Stimulated activated CD8-positive, alpha-beta memory T cell treated with anti-CD3 and anti-CD28 coated beads, Interleukin-12 subunit alpha, Interleukin-12 subunit beta, amount 100 ng/mL, for 4 hours (primary cell): ENCODE results near the gene CALHM2.

Experiments used
- DNase-seq: peaks from one replicate; pipeline ENCODE4 v3.0.0-alpha.2; 2020; ENCODE audit warnings: low read depth

CALHM2 gene

DNA sequence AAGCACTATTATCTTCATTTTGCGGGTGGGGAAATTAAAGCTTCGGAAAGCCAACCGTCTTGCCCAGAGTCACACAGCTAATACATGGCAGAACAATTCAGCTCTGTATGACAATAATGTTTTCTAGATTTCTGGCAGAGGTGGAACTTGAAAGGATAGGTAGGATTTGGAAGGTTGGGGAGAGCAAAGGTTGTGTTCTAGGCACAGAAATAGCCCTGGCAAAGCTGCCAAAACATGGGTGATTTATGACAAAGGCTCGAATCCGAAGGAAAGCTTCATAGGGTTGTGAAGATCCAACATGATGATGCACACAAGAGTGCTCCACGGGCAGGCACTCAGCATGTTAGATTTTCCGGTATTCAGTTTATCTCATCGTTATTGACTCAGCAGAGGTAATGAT lies 36.6 kb downstream of the CALHM2 start:
- no peak for DNase-seq

DNA sequence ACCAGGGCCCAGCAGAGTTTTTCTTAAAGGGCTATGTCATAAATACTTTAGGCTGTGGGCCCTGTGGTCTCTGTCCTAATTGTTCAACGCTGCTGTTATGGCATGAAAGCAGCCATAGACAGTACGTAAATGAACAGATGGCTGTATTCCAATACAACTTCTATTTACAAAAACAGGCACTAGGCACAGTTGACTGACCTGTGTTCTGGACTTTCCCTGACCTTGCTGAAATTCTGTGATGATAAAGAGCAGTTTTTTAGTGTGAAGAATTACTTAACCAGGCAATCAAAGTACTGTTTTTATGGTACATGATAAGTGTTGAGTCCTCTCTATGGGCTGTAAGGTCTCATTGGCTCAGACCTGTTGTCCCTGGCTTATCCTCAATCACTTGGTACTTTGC lies 38.6 kb downstream of the CALHM2 start:
- no peak for DNase-seq

- DNase-seq: no peak
Measured at GRCh38 chr10:103397191-103397825, 54.9 kb downstream of the CALHM2 start.

GRCh38 chr10:103396789-103397087 lies 55.4 kb downstream of the CALHM2 start:
- no peak for DNase-seq
